K562 (cell line): ENCODE results near the gene BHLHE23. TPM values are rescaled to one million over a fixed set of nuclear protein-coding genes. Genes with fewer than 3 reads are reported as not detected.

Source experiments
- ATF7 ChIP-seq: fragments of 450-650 bp; IDR thresholded peaks from 2 replicates; pipeline ENCODE4 v1.7.1; 2014; ENCODE audit warnings: mild to moderate bottlenecking, moderate library complexity
- CSDE1 ChIP-seq, 2 experiments: fragments of 450-650 bp; IDR thresholded peaks; 2 replicates each; pipeline ENCODE4 v1.6.1; 2016; ENCODE audit warnings: mild to moderate bottlenecking in 1 of 2
- EP300 ChIP-seq: IDR thresholded peaks from 2 replicates; pipeline ENCODE4 v1.6.1; 2012; ENCODE audit warnings: low read length, improper control_type of control experiment
- ESRRA ChIP-seq: fragments of 450-650 bp; IDR thresholded peaks from 2 replicates; pipeline ENCODE4 v1.6.1; 2014; ENCODE audit warnings: low read depth, mild to moderate bottlenecking, moderate library complexity, borderline replicate concordance
- ESRRB ChIP-seq: fragments of 250-450 bp; sonication (Bioruptor Pico); IDR thresholded peaks from 2 replicates; pipeline ENCODE4 v1.5.0; 2020; ENCODE audit warnings: mild to moderate bottlenecking, moderate library complexity, borderline replicate concordance
- HNRNPLL ChIP-seq: fragments of 200-400 bp; formaldehyde crosslinking; IDR thresholded peaks from 2 replicates; pipeline ENCODE4 v1.6.1; 2017; ENCODE audit warnings: low read length, low read depth, mild to moderate bottlenecking; ENCODE audit not compliant: poor library complexity, severe bottlenecking
- MIER1 ChIP-seq: fragments of 450-650 bp; IDR thresholded peaks from 2 replicates; pipeline ENCODE4 v1.6.1; 2016; ENCODE audit warnings: antibody characterized with exemption, mild to moderate bottlenecking, low read depth
- NELFE ChIP-seq: IDR thresholded peaks from 2 replicates; pipeline ENCODE4 v1.6.1; 2011; ENCODE audit warnings: mild to moderate bottlenecking; ENCODE audit not compliant: insufficient read depth, insufficient read length
- NFIC ChIP-seq: fragments of 450-650 bp; IDR thresholded peaks from 2 replicates; pipeline ENCODE4 v1.6.1; 2017; ENCODE audit warnings: mild to moderate bottlenecking, inconsistent platforms
- RUNX1 ChIP-seq: sonication (generic); IDR thresholded peaks from 2 replicates; pipeline ENCODE4 v1.6.1; 2016; ENCODE audit warnings: antibody characterized with exemption, low read depth
- ZBTB1 ChIP-seq: sonication (generic); formaldehyde crosslinking; IDR thresholded peaks from 2 replicates; pipeline ENCODE4 v1.8.1; 2023; ENCODE audit warnings: missing genetic modification reagents, low read depth, mild to moderate bottlenecking, borderline replicate concordance
- ZNF140 ChIP-seq: fragments of 250-450 bp; sonication (Bioruptor Pico); IDR thresholded peaks from 2 replicates; pipeline ENCODE4 v1.8.0; 2021; ENCODE audit warnings: moderate library complexity, mild to moderate bottlenecking, inconsistent platforms
- ZNF146 ChIP-seq: IDR thresholded peaks from one replicate; pipeline ENCODE4 v1.6.1; 2018; ENCODE audit warnings: missing compliant biosample characterization; ENCODE audit not compliant: unreplicated experiment
- ZNF197 ChIP-seq: fragments of 200-800 bp; sonication (Bioruptor generic); IDR thresholded peaks from 2 replicates; pipeline ENCODE4 v1.6.1; 2016; ENCODE audit warnings: low read depth, missing genetic modification characterization, missing compliant biosample characterization
- ZNF584 ChIP-seq: fragments of 200-800 bp; sonication (Bioruptor generic); IDR thresholded peaks from 2 replicates; pipeline ENCODE4 v1.6.1; 2016; ENCODE audit warnings: low read depth, mild to moderate bottlenecking, missing genetic modification characterization, missing compliant biosample characterization
- ZNF668 ChIP-seq: fragments of 250-450 bp; sonication (Bioruptor Pico); IDR thresholded peaks from 2 replicates; pipeline ENCODE4 v1.8.0; 2022; ENCODE audit warnings: mild to moderate bottlenecking, inconsistent platforms
- polyA plus RNA-seq, 8 experiments: library from polyadenylated mRNA; depleted of rRNA in 4 of 8; stranded (reverse) in 5 of 8; unstranded in 3 of 8; fragments of >200 nt; fragmentation: Nextera tagmentation in 2 of 8; fragmentation: Illumina TruSeq in 1 of 8; extraction: Ambion mirVana in 2 of 8; extraction: Trizol in 1 of 8; gene quantifications; 2 replicates each; pipeline versions ENCODE4 v1.2.1 to v1.2.3, GENCODE V29; 2011 to 2014; ENCODE audit warnings: inconsistent platforms in 1 of 8, missing spikeins in 1 of 8
- total RNA-seq, 7 experiments: library from RNA; depleted of rRNA in 6 of 7; stranded (reverse); fragments of >200 nt in 6 of 7; fragmentation: Illumina TruSeq in 2 of 7; extraction: Trizol in 2 of 7; gene quantifications; 2 replicates each; pipeline versions ENCODE4 v1.2.1 to v1.2.3, GENCODE V29; 2011 to 2021; ENCODE audit warnings: low replicate concordance in 1 of 7
- TF ChIP-seq, protein P1 (sequence below): sonication (generic); formaldehyde crosslinking; IDR thresholded peaks from 2 replicates; pipeline ENCODE4 v1.9.0; 2022; ENCODE audit warnings: mild to moderate bottlenecking, missing genetic modification reagents
- TF ChIP-seq, protein P2 (sequence below): fragments of 450-650 bp; IDR thresholded peaks from 2 replicates; pipeline ENCODE4 v1.6.1; 2016; ENCODE audit warnings: borderline replicate concordance
- TF ChIP-seq, protein P3 (sequence below): fragments of 250-450 bp; sonication (Bioruptor Pico); IDR thresholded peaks from 2 replicates; pipeline ENCODE4 v1.4.0; 2020; ENCODE audit warnings: mild to moderate bottlenecking, moderate library complexity, borderline replicate concordance

Gene BHLHE23
- total and polyA plus RNA-seq, 9 of the 15 experiments (the other 6 are each of a cell fraction or from before 2014, with no cell fraction given) = not detected

DNA sequence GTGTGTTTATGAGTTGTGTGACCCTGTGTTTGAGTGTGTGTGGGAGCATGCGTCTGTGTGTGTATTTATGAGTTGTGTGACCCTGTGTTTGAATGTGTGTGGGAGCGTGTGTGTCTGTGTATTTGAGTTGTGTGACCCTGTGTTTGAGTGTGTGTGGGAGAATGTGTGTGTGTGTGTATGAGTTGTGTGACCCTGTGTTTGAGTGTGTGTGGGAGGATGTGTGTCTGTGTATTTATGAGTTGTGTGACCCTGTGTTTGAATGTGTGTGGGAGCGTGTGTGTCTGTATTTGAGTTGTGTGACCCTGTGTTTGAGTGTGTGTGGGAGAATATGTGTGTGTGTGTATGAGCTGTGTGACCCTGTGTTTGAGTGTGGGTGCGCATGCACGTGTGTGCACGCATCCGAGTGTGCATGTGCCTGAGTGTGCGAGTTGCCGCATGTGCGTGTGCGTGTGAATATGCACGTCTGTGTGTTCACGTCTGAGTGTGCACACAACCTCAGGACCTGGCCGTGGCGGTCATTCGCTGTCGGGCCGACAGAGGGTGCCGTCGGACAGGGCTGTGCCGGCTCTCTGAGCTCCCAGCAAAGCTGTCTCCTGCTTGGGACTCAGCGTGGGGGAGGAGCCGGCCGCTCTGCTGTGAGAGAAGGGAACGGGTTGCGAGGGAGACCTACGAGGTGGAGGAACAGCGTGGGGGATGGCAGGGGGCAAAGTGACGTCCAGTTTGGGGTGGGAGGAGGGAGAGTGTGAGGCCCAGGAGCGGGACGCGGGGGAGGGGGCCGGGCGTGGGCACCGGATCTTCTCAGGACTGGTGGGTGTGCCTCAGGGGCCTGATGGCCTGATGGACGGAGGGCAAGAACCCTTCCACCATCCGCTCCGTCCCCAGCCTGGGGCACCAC, 34.6 kb downstream of the BHLHE23 start (continued):
- TF ChIP-seq MIER1 (peak; percentile 24; the same call in 1 of the 2 replicates), ZNF197 (CRISPR knock-in tag) (no peak), ESRRB (CRISPR knock-in tag) (no peak), ZBTB1 (CRISPR knock-in tag) (no peak), RUNX1 (no peak), ZNF140 (CRISPR knock-in tag) (no peak), ATF7 (0 out of 2 replicates have a peak, but pooled peaks have one; percentile 26), ZNF668 (CRISPR knock-in tag) (no peak), NFIC (no peak), HNRNPLL (no peak), ZNF146 (CRISPR knock-in tag) (no peak), NELFE (no peak), ZNF584 (no peak), CSDE1 (IDR thresholded peaks at IDR 0.05) (no peak), EP300 (no peak), ESRRA (peak; percentile 45; the same call in 1 of the 2 replicates)
- TF ChIP-seq, protein P1, sequence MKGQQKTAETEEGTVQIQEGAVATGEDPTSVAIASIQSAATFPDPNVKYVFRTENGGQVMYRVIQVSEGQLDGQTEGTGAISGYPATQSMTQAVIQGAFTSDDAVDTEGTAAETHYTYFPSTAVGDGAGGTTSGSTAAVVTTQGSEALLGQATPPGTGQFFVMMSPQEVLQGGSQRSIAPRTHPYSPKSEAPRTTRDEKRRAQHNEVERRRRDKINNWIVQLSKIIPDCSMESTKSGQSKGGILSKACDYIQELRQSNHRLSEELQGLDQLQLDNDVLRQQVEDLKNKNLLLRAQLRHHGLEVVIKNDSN = no peak
- TF ChIP-seq, protein P2, sequence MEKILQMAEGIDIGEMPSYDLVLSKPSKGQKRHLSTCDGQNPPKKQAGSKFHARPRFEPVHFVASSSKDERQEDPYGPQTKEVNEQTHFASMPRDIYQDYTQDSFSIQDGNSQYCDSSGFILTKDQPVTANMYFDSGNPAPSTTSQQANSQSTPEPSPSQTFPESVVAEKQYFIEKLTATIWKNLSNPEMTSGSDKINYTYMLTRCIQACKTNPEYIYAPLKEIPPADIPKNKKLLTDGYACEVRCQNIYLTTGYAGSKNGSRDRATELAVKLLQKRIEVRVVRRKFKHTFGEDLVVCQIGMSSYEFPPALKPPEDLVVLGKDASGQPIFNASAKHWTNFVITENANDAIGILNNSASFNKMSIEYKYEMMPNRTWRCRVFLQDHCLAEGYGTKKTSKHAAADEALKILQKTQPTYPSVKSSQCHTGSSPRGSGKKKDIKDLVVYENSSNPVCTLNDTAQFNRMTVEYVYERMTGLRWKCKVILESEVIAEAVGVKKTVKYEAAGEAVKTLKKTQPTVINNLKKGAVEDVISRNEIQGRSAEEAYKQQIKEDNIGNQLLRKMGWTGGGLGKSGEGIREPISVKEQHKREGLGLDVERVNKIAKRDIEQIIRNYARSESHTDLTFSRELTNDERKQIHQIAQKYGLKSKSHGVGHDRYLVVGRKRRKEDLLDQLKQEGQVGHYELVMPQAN = no peak
- TF ChIP-seq, protein P3, sequence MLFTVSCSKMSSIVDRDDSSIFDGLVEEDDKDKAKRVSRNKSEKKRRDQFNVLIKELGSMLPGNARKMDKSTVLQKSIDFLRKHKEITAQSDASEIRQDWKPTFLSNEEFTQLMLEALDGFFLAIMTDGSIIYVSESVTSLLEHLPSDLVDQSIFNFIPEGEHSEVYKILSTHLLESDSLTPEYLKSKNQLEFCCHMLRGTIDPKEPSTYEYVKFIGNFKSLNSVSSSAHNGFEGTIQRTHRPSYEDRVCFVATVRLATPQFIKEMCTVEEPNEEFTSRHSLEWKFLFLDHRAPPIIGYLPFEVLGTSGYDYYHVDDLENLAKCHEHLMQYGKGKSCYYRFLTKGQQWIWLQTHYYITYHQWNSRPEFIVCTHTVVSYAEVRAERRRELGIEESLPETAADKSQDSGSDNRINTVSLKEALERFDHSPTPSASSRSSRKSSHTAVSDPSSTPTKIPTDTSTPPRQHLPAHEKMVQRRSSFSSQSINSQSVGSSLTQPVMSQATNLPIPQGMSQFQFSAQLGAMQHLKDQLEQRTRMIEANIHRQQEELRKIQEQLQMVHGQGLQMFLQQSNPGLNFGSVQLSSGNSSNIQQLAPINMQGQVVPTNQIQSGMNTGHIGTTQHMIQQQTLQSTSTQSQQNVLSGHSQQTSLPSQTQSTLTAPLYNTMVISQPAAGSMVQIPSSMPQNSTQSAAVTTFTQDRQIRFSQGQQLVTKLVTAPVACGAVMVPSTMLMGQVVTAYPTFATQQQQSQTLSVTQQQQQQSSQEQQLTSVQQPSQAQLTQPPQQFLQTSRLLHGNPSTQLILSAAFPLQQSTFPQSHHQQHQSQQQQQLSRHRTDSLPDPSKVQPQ (CRISPR knock-in tag) = no peak
